ENCODE results near the gene SPHKAP. TPM values are rescaled to one million over a fixed set of nuclear protein-coding genes. Genes with fewer than 3 reads are reported as not detected.

Gene SPHKAP
- total and polyA plus RNA-seq, 2 of the 4 experiments (the other 2 are of a cell fraction) = not detected

GRCh38 chr2:228064796-228065315 lies 116.6 kb downstream of the SPHKAP start:
- no peak overlapping the region for H3K4me2 ChIP-seq (ENCODE audit: low read depth, low read length)
- peaks cover 12% of the 10 kb centered on the region; the same call in 1 of the 2 replicates for H3K9me3 ChIP-seq (ENCODE audit: control insufficient read depth, insufficient read depth, low read length)
- intact Hi-C loops (cut with micrococcal nuclease) (no loop called here), in situ Hi-C loops (cut with MboI; ENCODE audit: low sequenced_read_pairs) (no loop called here), dilution Hi-C loops (cut with HindIII; ENCODE audit: low sequenced_read_pairs, unreplicated experiment) (no loop called here)
- no peak overlapping the region for H3K9ac ChIP-seq (ENCODE audit: low read depth, low read length)
- no peaks in the 10 kb centered on the region for H3K4me1 ChIP-seq (ENCODE audit: control insufficient read depth, insufficient read depth, low read length)
- H2BK20ac ChIP-seq (ENCODE audit: low read depth, low read length) = no peak overlapping the region
- H2BK120ac ChIP-seq (ENCODE audit: low read depth, low read length) = no peak overlapping the region
- no peak overlapping the region for H3K14ac ChIP-seq (replicated peaks; ENCODE audit: low read depth, low read length)
- no peak overlapping the region for H3K4me3 ChIP-seq (ENCODE audit: insufficient read depth, low read depth, low read length)
- H3K27ac ChIP-seq (ENCODE audit: insufficient read depth, low read length) = no peak overlapping the region
- no peak for DNase-seq
- no peak overlapping the region for H4K5ac ChIP-seq (ENCODE audit: low read depth, low read length)
- H2AFZ ChIP-seq (replicated peaks; ENCODE audit: low read length, poor library complexity) = no peak overlapping the region
- H3K36me3 ChIP-seq (ENCODE audit: control insufficient read depth, insufficient read depth, low read length) = no peaks in the 10 kb centered on the region
- no peak overlapping the region for H3K18ac ChIP-seq (ENCODE audit: low read depth, low read length)
- no peak overlapping the region for H3K23ac ChIP-seq (ENCODE audit: low read depth, low read length)
- H3K79me1 ChIP-seq (ENCODE audit: low read depth in 1 of 2, low read length in 2 of 2) = no peaks in the 10 kb centered on the region
- no peak overlapping the region for H2BK5ac ChIP-seq (ENCODE audit: low read depth, low read length, poor library complexity, severe bottlenecking)
- ChIA-PET POLR2A (ENCODE audit: unreplicated experiment) (no interaction called here), CTCF (no interaction called here)
- no peak for ATAC-seq (ENCODE audit: low read depth)
- TF ChIP-seq SMC3 (IDR thresholded peaks at IDR 0.05; ENCODE audit: low read depth, low read length) (no peak), MAZ (IDR thresholded peaks at IDR 0.05; ENCODE audit: borderline replicate concordance, low read depth, low read length) (no peak), RFX5 (IDR thresholded peaks at IDR 0.05; ENCODE audit: low read depth, low read length) (no peak), POLR2A (IDR thresholded peaks at IDR 0.05; ENCODE audit: low read depth, low read length) (no peak)
- H4K91ac ChIP-seq (ENCODE audit: insufficient read depth, low read depth, low read length) = no peak overlapping the region
- no peak overlapping the region for H2BK15ac ChIP-seq (ENCODE audit: low read depth, low read length)
- H2AK5ac ChIP-seq (ENCODE audit: low read depth, low read length) = no peak overlapping the region
- no peak overlapping the region for H3K4ac ChIP-seq (ENCODE audit: low read depth, low read length)
- no peaks in the 10 kb centered on the region for H3K9me1 ChIP-seq (ENCODE audit: insufficient read depth, low read length)
- H4K20me1 ChIP-seq (ENCODE audit: insufficient read depth, low read length) = no peaks in the 10 kb centered on the region
- no peak overlapping the region for H2AK9ac ChIP-seq (replicated peaks; ENCODE audit: low read depth, low read length, poor library complexity)
- H4K8ac ChIP-seq (ENCODE audit: low read depth in 2 of 2, low read length in 2 of 2) = no peak overlapping the region
- no TSS peak for BruUV-seq (replicated peaks)
- H3K56ac ChIP-seq (ENCODE audit: extremely low read depth, insufficient read depth, low read length) = no peak overlapping the region
- H3K27me3 ChIP-seq (ENCODE audit: control insufficient read depth, insufficient read depth, low read length) = no peaks in the 10 kb centered on the region

All from IMR-90 (cell line).